Activated CD8-positive, alpha-beta memory T cell treated with anti-CD3 and anti-CD28 coated beads, Interleukin-2, amount 50 U/mL, for 4 hours (primary cell): Measurements from ENCODE around the gene ATAD3A.
"Not testable (repeated sequence)": the region's sequence is repeated elsewhere in the genome, so short reads cannot be mapped to it uniquely, and the experiment has no call there.

Experiments
- DNase-seq: peaks from one replicate; pipeline ENCODE4 v3.0.0-alpha.2; 2020

ATAD3A gene

GRCh38 chr1:1511533-1512285 lies at the start of gene ATAD3A:
ATAD3A (plus strand) TSS chr1:1512162; CDS start chr1:1512269, 107 bp downstream.
- peak; percentile 97 for DNase-seq

- no peak for DNase-seq
Observed at GRCh38 chr1:1462318-1462966, 49.5 kb upstream of the ATAD3A start.

DNA sequence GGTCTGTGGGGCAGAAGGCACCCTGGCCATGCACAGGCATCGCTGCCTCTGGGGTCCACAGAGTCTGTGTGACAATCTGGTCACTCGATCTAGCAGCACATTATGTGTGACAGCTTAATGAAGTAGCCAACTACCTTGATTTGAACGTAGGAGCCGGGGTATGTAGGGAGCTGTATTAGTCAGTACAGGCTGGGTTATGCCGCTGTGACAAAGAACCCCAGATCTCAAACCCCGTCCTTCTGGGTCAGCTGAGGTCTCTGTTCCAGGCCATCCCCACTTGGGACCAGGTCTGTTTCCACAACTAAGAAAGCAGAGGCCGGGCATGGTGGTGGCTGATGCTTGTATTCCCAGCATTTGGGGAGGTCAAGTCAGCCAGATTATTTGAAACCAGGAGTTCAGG lies 48.6 kb upstream of the ATAD3A start:
- no peak for DNase-seq

DNA sequence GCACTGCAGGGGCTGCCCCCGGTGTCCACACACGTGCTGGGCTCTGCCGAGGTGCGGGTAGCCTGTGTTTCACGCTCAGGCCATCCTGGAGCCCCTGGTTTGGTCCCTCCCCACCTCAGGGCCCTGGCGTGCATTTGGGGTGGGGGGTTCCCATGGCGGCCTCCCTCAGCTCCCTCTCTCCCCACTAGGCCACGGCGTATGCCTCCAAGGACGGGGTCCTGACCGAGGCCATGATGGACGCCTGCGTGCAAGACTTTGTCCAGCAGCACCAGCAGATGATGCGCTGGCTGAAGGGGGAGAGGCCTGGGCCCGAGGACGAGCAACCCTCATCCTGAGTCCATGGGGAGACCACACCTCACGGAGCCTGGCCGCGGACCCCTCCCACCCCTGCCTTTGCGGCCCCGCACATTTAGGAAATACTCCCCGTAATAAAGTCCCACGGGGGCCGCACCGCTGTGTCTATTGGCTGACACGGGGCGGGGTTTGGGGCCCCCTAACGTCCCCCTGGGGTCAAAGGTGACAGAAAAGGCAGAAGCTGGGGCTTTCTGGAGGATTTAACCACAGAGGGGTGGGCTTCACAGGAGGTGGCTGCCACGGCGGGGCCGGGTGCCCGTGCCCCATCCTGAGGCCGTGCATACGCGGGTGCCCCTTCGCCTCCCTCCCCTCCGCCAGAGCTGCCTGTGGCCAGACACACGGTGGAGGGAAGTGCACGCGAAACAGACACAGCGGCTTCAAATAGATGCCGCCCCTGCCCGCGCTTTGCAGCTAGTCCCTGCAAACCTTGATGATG lies 43.6 kb upstream of the ATAD3A start:
- DNase-seq = not testable (repeated sequence)

DNA sequence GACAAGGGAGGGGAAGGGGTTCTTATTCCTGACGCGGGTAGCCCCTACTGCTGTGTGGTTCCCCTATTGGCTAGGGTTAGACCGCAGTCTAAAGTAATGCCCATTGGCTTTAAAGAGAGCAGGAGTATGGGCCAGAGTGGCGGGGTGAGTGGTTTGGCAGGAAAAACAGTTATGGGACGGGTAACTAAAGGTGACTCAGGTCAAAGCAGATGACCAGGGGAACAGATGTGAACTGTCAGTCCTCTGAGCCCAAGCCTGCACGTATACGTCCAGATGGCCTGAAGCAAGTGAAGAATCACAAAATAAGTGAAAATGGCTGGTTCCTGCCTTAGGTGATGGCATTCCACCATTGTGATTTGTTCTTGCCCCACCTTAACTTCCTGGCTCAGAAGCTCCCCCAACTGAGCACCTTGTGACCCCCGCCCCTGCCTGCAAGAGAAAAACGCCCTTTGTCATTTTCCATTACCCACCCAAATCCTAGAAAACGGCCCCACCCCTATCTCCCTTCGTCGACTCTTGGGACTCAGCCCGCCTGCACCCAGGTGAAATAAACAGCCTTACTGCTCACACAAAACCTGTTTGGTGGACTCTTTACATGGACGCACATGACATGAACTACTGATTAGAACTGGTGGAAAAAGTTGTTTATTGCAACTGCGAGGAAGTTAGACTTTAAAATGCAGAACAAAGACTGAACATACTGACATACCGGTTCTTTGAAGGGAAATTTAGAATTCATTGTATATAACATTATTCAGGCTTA lies 41.2 kb upstream of the ATAD3A start:
- no peak for DNase-seq

- peak; percentile 96 for DNase-seq
Observed at GRCh38 chr1:1471389-1472052, 40.4 kb upstream of the ATAD3A start, which contains the start of gene ATAD3B. ATAD3B (plus strand) TSS chr1:1471765; CDS start chr1:1471885, 120 bp downstream.

DNA sequence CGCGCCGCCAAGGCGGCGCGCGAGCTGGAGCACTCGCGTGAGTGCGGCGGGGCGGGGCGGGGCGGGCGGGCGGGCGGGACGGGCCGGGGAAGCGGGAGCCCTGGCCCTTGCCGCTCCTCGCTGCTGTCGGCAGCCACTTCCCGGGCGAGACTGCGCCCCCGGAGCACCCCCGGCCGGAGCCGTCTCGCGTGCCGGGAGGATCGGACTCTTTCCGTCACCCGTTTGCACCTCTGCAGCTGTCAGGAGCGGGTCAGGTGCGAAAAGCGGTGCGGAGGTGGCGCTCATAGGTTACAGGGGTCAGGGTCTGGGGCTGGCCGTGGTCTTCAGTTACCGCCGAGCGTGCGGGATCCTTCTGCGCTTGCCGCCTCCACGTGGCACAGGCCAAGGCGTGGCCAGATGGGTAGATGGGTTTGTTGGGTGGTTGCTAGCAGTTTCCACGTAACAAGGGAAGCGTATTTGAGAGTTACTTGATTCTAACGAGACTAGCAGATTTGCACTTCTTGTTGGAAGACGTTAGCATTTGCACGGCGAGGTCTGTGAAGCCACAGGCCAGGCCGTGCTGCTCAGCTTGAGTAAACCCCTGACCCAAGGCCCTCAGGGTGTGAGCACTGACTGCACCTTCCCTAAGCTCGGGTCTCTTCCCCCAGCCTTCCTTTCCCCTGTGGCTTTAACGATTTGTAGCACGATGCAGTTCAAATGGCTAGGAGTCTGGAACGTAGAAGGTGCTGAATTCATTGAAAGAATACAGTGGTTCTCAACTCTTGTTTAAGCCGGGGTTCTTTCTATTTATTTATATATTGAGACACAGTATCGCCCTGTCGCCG lies 39.7 kb upstream of the ATAD3A start:
- DNase-seq = not testable (repeated sequence)

DNA sequence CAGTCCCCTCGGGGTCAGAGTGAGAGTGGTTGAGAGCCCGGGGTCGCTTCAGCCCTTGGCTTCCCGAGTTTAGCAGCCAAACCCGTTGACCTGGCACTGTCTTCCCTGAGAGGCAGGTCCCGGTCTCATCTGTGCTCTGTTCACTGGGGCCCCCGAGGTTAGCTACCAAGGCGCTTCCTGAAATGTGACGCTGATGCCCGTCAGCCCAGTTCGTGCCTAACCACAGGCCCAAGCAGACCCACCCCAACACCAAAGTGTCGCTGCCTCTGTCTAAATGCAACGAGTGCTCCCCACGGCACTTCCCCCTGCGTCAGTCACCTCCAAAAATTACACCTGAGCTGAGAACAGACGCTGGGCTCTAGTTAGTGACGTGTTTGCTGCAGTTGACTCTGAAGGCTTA lies 36.0 kb upstream of the ATAD3A start:
- not testable (repeated sequence) for DNase-seq

- no peak for DNase-seq
Observed at GRCh38 chr1:1477206-1477605, 34.8 kb upstream of the ATAD3A start.

DNA sequence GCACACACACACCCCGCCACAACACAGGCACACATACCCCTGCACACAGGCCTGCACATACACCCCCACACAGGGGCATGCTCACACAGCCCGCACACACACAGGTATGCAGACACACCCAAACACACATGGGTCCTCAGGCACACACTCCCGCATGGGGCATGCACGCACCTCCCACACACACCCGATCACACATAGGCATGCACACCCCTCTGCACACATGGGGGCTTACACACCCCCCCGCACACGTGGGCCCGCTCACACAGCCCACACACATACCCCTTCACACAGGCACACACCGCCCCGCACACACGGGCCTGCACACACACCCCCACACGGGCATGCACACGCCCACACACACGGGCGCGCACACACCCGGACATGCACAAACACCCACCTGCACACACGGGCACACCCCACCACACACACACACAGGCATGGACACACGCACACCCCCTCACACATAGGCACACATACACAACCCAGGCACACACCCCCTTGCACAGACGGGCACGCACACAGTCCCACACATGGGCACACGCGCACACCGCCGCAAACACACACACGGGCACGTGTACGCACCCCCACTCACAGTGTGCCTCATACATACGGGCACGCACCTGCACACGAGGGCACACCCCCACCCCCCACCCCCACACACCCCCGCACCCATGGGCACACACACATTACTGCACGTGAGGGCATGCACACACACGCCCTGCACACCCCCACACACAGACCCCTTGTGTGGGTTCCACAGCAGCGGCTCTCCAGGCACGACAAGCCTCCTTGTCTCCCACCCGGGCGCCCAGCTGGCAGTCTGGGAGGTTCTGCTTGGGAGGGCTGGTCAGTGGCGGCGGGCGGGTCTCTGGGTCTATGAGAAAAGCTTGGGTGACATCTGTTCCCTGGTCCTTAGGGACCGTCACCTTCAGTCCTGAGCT lies 32.1 kb upstream of the ATAD3A start:
- no peak for DNase-seq

DNA sequence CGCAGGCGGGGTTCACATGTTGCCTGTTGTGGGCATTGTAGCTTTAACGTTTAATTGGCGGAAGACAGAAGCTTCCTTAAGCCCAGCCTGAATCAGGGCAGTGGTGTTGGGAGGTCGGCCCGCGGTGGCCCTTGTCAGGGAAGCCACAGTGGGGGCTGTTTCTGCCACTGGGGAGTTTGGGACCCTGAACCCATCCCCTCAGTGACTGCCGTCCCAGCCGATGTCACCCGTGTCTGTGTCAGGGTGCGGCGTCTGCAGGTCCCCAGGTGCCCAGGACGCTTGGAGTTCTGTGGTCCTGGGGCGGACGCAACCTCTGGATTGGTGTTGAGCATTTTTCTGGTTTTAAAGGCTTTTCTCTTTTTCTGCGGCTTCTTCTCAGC lies 31.5 kb upstream of the ATAD3A start:
- not testable (repeated sequence) for DNase-seq

DNA sequence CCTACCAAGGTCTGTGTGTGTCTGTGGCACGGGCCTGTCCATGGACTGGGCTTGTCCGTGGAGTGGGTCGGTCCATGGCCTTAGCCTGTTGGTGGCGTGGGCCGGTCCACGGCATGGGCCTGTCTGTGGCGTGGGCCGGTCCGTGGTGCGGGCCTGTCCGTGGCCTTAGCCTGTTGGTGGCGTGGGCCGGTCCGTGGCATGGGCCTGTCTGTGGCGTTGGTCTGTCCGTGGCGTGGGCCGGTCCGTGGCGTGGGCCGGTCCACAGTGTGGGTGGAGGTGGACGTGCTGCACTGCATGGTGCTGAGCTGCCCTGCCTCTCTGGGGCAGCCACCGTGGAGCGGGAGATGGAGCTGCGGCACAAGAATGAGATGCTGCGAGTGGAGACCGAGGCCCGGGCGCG lies 30.2 kb upstream of the ATAD3A start:
- not testable (repeated sequence) for DNase-seq

GRCh38 chr1:1482856-1483255 lies 29.1 kb upstream of the ATAD3A start:
- DNase-seq = no peak

- no peak for DNase-seq
Observed at GRCh38 chr1:1483714-1484113, 28.2 kb upstream of the ATAD3A start.

DNA sequence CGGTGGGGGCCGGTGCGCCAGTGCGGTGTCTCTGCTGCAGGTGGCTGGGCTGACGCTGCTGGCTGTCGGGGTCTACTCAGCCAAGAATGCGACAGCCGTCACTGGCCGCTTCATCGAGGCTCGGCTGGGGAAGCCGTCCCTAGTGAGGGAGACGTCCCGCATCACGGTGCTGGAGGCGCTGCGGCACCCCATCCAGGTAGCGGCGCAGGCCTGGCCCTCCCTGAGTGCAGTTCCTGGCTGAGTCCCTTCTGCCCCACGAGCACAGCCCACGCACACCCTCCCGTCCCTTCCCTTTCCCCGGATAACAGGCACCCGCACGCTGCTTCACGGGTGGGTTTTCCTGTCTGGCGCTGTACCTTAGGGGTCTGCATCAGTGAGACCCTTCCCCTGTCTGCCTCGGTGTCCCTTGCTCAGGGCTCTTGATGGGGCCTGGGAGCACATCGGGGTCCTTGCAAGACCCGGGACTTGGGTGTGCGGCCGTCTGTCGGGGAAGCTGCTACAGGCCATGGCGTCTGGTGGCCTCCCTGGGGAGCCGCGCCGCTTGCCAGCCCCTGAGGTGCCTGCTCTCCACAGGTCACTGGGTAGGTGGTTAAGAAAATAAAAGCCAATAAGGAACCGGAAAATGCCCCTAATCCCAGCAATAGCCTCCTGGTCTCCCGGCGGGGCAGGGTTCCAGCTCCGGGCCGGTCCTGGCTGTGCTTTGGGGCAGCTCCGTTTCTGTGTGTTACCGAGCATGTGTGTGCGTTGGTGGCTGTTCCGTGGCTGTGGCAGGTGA lies 26.8 kb upstream of the ATAD3A start:
- not testable (repeated sequence) for DNase-seq

DNA sequence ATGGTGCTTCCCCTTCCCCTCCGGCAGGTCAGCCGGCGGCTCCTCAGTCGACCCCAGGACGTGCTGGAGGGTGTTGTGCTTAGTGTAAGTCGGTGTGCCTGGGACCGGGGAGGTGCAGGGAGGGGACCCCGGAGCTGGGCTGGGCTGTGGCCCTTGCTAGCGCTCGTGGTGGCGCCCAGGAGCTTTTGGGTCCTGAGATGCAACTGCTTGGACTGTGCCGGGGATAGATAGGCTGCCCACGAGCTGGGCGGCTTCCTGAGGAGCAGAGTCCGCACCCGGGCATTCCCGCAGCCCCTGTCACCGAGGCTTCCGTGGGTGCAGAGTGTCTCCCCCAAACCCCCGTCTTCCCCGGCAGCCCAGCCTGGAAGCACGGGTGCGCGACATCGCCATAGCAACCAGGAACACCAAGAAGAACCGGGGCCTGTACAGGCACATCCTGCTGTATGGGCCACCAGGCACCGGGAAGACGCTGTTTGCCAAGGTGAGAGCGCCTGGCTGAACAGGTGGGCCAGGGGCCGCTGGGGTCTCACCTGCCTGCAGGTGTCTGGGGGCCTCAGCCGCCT lies 26.1 kb upstream of the ATAD3A start:
- DNase-seq = not testable (repeated sequence)

GRCh38 chr1:1487701-1488100 lies 24.3 kb upstream of the ATAD3A start:
- no peak for DNase-seq

GRCh38 chr1:1489231-1489630 lies 22.7 kb upstream of the ATAD3A start:
- DNase-seq = no peak

GRCh38 chr1:1489861-1490260 lies 22.1 kb upstream of the ATAD3A start:
- no peak for DNase-seq
